ENCODE measurements around the gene MACROD2.

GRCh38 chr20:14220986-14221385 lies 225.7 kb downstream of the MACROD2 start:
- TF ChIP-seq CTCF (IDR thresholded peaks at IDR 0.05) = no peak
- TF ChIP-seq POLR2A (IDR thresholded peaks at IDR 0.05) = no peak
